Posterior cingulate gyrus (tissue), 11 donors: ENCODE measurements around the gene PTOV1.

Experiments
- DNase-seq, 10 donors: peaks; one replicate each; pipeline versions ENCODE4 v3.0.0 to v3.0.0-alpha.2; 2020 to 2021; ENCODE audit warnings: mixed read lengths in 3 of 10
- intact Hi-C: fragments of 100-400 bp; cut with DNase I; formaldehyde crosslinking; loops from one replicate; pipeline ENCODE4 v1.15.1; 2023

Gene PTOV1

DNA sequence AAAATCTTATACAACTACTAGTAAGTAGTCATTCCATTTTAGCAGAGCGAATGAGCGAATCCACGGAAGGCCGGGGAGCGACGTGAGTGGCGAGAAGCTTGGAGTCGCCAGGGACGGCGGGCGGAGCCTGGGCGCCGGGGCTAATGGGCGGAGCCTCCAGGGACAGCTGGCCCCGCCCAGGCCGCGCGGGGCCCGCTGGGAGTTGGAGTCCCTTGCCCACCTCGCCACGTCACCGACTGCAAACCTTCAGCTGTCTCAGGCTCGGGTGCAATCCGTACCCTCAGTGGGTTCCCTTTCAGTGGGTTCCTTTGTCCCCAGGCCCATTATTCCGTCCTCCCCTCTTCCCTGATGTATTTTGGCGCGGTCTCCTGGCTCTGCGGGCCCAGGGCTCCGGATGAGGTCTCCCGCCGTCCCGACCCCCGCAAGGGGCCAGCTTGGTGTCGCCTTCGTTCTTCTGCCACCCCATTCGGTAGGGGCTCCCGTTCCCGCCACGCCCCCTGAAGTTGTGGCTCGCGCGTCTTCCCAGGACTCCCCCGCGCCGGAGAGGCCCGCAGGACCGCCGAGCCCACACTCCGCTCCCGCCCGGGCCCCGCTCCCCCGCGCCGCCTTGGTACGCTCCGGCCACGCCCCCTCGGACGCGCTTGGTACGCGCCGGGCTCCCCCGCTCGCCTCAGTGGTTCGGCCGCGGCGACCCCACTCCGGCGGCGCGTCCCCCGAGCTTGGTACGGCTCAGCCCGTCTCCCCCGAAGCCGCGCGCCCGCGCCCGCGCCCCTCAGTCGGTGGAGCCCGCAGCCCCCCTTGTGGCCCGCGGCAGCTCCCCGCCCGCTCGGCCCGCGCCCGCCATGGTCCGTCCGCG, at the start of gene PTOV1:
Gene PTOV1, plus strand, starts transcription at position 673 of the 856 bp plus-strand sequence.
- peak; percentile 90 to 99 (median 95) for DNase-seq
- intact Hi-C loops: loop anchor here (1.0 to 5.0 kb wide), 2 partner anchors 27 to 33 kb away; partner anchors contain the start of genes AKT1S1, MED25 and TBC1D17

DNA sequence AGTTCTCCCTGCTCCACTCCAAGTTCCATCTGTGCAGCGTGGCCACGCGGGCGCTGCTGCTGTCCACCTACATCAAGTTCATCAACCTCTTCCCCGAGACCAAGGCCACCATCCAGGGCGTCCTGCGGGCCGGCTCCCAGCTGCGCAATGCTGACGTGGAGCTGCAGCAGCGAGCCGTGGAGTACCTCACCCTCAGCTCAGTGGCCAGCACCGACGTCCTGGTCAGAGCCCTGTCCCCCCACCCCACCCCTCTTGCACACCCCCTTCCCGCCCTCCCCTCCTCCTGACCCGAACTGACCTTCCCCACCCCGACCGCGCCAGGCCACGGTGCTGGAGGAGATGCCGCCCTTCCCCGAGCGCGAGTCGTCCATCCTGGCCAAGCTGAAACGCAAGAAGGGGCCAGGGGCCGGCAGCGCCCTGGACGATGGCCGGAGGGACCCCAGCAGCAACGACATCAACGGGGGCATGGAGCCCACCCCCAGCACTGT, 49.5 kb upstream of the PTOV1 start:
- peak in 1 of 10 donors; percentile 84 for DNase-seq
- intact Hi-C loops: loop anchor here (5.0 to 10.0 kb wide), 2 partner anchors 34 to 107 kb away; partner anchors contain the start of genes AP2A1 and CPT1C

DNA sequence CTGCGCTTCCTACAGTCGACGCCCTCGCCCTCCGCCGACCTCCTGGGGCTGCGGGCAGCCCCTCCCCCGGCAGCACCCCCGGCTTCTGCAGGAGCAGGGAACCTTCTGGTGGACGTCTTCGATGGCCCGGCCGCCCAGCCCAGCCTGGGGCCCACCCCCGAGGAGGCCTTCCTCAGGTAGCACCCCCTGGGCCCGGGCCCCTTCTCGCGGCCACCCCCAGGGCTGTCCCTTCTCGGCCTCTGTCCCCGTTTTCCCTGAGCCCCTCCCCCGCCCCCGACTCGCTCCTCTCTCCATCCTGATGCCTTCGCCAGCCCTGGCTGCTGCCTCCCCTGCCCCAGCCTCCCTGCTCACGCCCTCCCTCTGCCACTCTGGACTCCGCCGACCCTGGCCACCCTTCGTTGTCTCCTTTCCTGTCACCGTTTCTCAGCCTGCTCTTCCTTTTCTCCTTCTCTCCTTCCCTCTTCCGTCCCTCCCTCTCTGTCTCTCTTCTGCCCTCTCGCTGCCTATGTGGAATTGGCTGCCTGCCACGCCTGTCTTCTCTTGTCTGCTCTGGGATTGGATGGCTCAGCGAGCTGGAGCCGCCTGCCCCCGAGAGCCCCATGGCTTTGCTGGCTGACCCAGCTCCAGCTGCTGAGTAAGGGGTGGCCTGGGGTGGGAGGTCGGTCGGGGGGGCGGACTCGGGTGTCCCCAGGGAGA, 48.8 kb upstream of the PTOV1 start:
- peak; percentile 87 to 99 (median 96) for DNase-seq
- intact Hi-C loops: loop anchor here (5.0 to 10.0 kb wide), 2 partner anchors 35 to 107 kb away; partner anchors contain the start of genes AP2A1 and CPT1C

DNA sequence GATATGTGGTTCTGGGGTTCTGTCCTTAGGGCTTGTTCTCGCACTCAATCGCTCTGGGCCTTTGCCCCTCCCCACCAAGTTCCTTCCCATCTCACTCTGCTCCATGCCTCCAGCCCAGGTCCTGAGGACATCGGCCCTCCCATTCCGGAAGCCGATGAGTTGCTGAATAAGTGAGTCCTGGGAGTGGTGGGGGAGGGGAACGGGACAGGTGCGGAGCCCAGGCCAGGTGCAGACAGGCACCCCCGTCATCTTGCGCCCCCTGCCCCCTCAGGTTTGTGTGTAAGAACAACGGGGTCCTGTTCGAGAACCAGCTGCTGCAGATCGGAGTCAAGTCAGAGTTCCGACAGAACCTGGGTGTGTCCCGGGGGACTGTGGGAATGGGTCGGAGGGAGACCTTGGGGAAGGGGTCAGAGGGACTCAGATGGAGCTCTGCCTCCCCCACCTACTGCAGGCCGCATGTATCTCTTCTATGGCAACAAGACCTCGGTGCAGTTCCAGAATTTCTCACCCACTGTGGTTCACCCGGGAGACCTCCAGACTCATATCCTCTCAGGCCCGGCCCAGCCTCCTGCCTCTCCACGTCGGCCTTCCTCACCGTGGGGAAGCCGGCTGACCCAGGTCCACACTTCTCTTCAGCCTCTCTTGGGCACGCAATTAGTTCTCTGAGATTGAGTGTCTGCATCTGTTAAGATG, 48.0 kb upstream of the PTOV1 start:
- intact Hi-C loops: loop anchor here (5.0 to 10.0 kb wide), 2 partner anchors 36 to 108 kb away; partner anchors contain the start of genes AP2A1 and CPT1C
- no peak for DNase-seq

DNA sequence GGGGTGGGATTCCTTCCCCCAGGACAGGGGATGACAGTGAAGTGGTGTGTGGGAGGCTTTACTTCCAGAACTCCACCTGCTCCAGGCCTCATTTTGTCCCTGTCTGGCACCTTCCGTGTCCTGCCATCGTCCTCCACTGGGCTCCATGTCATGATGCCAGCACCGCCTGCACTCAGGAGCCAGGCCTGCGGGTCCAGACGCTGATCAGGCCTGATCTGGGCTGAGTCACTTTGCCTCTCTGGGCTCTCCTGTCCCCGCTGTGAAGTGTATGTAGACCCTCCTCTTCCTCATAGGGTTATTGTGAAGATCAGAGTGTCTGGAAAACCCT, 47.5 kb upstream of the PTOV1 start:
- DNase-seq: no peak
- intact Hi-C loops: loop anchor here (5.0 to 10.0 kb wide), 2 partner anchors 36 to 109 kb away; partner anchors contain the start of genes AP2A1 and CPT1C

DNA sequence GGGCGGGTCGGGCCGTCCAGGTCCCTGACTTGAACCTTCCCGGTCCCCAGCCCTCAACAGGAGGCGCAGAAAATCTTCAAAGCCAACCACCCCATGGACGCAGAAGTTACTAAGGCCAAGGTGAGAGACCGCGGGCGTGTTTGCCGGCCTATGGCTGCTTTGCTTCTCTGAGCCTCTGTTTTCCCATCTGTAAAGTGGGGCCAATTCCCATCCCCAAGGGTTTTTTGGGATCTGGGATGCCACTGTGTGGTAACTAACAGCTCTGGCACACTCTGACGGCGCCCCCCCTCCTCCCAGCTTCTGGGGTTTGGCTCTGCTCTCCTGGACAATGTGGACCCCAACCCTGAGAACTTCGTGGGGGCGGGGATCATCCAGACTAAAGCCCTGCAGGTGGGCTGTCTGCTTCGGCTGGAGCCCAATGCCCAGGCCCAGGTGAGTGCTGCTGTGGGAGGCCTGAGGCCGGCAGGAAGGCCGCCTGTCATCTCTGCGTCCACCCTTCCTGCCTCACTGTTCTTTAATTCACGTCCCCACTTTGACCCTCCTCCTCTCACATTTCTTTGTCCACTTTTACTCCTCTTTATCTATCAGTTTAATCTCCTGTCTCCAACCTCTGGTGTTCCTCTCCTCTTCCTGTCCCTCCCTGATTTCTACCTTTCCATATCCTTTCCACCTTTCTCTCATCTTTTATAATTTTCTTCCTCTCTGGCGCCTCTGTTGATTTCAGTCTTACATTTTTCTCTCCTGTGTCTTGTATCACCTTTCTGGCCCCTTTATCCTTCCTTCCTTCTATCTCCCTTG, 44.9 kb upstream of the PTOV1 start:
- intact Hi-C loops: loop anchor here (10.0 kb wide), 1 partner anchor 111 kb away; the partner anchor contains the start of gene CPT1C
- DNase-seq: no peak

DNA sequence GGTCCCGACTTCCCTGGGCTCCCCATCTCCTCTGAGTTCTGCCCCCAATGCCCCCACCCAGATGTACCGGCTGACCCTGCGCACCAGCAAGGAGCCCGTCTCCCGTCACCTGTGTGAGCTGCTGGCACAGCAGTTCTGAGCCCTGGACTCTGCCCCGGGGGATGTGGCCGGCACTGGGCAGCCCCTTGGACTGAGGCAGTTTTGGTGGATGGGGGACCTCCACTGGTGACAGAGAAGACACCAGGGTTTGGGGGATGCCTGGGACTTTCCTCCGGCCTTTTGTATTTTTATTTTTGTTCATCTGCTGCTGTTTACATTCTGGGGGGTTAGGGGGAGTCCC, 44.4 kb upstream of the PTOV1 start:
- no peak for DNase-seq
- intact Hi-C loops: loop anchor here (10.0 kb wide), 1 partner anchor 112 kb away; the partner anchor contains the start of gene CPT1C

DNA sequence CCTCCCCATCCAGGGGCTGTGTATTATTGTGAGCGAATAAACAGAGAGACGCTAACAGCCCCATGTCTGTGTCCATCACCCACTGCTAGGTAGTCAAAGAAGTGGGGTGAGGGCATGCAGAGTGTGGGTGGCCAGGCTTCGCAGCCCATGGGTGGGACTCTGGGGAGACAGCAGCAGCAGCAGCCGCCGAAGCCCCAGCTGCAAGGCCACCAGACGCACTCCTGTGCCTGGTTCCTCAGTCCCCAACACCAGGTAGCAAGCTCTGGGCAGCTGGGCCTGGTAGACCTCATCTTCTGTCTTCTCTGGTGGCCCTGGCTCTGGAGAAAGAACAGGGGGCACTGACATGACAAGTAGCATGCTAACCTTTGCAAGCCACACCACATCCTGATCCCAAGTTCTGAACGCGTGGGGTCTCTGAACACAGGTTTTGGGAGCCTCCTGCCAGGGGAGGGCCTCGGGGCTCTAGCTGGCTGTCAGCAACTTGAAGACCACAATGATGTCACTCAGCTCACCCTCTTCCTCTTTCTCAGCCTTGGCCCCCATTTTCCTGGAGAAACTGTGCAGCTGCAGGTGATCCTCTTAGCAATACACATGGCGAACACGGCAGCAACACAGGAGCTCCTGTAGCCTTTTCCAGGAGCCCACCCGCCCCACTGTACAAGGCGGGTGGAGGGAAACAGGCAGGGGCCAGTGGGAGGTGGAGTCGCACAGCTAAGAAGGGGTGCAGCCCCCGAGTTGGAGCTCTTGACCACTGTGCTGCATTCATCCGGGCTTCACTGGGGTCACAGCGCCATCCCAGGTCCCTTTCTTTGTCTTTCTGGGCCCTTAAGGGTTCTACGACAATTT, 43.7 kb upstream of the PTOV1 start:
- no peak for DNase-seq
- intact Hi-C loops: loop anchor here (10.0 kb wide), 1 partner anchor 112 kb away; the partner anchor contains the start of gene CPT1C

DNA sequence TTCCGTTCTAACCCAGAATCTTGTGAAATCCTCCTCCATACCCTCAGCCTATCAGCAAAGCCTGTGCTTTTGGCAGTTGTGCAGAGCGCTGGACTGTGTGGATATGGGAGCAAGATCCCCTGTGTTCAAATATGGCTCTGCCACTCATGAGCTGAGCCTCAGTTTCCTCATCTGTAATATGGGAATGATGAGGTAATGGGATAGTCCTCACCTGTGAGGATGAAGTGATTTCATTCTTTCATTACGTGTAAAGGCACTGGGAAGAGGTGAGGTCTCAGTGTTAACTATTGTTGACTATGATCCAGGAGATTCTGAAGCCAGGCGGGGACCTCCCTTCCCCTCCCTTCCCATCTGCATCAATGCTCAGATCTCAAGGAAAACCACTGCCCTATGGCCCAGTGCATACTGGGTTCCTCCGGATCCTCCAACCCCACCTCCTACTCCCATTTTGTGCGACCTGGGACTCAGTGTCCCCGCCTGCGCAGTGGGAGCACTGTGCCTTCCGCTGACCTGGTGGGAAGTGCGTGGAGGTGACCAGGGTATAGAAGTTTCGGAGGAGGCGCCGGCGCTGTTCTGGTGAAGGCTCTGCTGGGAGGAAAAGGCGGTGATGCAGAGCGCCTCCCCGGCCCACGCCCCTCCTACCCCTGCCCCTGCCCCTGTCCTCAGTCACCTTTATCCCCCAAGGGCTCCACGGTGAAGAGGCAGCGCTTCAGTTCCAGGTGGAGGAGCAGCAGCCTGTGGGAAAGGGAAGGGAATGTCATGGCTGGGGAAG, 42.9 kb upstream of the PTOV1 start:
- DNase-seq: no peak
- intact Hi-C loops: loop anchor here (10.0 kb wide), 1 partner anchor 113 kb away; the partner anchor contains the start of gene CPT1C

DNA sequence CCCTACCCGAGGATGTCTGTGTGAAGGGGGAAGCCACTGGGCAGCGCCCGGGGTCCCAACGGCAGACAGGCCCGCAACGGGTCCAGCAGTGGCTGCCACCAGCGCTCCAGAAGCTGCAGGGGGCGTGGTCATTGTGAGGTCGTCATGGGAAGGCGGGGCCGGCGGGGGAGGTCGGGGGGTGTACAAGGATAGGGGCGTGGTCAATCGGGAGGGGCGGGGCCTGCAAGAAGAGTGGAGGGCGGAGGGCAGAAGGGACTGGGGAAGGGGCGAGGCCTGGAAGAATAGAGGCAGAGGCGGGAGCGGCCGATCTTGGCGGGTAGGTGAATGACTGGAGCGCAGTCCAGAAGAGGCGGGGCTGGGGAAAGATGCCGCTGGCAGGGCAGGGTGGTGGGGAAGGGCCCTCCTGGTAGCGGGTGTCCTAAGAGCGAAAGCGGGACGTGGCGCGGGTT, 42.2 kb upstream of the PTOV1 start:
- peak; percentile 71 to 98 (median 87) for DNase-seq
- intact Hi-C loops: loop anchor here (10.0 kb wide), 1 partner anchor 114 kb away; the partner anchor contains the start of gene CPT1C

DNA sequence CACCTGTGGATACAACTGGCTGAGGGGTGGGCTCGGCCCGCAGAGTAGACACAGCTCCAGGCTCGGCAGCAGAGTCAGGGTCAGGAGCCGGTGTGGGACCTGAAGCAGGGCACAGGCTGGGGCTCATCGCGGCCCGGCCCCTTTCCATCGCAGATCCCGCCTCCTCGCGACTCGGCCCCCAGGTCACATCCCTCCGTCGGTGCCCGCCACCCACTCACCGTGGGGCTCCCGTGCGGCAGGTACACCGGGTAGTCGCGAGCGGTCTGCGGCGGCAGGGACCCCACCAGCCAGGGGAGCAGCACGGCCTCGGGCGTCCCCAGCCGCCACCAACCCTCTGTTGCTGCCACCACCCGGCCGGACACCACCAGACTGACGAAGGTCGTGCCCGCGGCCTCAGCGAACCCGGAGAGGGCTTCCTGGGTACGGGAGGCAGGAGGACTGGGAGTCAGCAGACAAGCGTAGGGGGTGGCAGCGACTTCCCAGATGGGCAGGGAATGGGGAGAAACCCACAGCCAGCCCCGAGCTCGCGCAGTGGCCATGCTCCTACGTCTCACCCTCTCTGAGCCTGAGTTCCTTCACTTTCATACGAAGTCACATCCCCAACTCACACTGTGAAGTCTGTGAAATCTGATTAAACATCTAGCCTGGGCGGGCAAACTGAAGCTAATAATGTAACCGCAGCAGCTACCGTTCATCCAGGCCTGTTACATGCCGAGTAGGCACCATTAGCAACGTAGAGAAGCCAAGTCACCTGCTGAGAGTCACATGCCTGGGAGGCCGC, 41.6 kb upstream of the PTOV1 start:
- peak in 8 of 10 donors; percentile 46 to 95 (median 60) for DNase-seq
- intact Hi-C loops: loop anchor here (10.0 kb wide), 1 partner anchor 115 kb away; the partner anchor contains the start of gene CPT1C

DNA sequence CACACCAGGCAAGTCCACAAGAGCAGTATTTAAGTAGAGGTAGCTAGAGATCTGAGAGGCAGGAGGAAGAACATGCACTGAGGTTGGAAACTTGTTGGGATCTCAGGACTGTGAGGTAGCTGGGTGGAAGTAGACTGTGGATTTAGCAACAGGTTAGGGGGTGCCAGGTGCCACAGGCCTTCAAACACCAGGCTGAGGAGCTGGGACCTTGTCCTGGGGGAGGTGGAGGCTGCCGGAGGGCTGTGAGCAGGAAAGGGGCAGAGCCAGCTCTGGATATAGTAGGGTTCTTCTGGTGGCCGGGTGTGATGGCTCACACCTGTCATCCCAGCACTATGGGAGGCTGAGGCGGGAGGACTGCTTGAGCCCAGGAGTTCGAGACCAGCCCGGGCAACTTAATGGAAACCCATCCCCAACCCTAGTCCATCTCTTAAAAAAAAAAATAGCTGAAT, 41.0 kb upstream of the PTOV1 start:
- no peak for DNase-seq
- intact Hi-C loops: loop anchor here (10.0 kb wide), 1 partner anchor 115 kb away; the partner anchor contains the start of gene CPT1C

DNA sequence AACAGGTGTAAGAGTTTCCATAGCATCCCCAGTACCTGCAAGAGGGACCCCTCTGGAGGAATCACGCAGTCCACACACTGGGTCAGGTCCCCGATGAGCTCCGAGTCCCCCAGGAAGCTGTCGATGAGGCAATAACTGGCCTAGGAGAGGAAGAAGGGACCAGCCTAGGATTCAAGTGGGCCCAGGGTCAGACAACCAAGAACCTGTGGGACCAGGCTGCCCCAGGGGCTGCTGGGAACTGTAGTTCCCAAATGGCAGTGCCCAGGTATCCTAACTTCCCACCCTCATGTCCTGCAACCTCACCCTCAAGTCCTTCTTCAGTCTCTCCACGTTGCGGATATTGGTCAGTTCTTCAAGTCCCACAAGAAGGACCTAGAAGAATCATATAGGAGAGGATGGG, 39.6 kb upstream of the PTOV1 start:
- no peak for DNase-seq
- intact Hi-C loops: no loop called here

DNA sequence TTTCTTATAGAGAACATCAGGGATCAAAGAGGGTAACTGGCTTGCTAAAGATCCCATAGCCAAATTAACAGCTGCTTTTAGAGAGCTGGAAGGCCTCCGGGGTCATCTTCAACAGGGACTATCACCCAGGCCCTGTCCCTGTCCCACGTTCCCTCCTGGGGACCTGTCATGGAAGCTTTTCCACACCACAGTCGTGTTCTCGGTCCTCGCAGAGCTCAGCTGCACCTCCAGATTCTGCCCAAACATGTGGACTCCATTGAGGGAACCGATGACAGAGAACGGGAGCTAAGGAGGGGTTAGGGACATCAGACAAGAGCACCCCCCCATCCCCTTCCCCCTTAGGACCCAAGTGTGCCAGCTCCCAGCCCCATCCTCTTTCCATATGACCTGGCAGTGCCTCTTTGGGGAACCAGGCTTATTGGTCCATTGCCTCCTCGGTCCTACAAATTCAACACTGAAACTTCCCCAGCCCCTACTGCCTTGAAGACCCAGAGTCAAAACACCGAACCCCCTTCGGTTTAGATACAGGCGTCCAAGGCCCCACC, 38.4 kb upstream of the PTOV1 start:
- intact Hi-C loops: no loop called here
- DNase-seq: no peak

DNA sequence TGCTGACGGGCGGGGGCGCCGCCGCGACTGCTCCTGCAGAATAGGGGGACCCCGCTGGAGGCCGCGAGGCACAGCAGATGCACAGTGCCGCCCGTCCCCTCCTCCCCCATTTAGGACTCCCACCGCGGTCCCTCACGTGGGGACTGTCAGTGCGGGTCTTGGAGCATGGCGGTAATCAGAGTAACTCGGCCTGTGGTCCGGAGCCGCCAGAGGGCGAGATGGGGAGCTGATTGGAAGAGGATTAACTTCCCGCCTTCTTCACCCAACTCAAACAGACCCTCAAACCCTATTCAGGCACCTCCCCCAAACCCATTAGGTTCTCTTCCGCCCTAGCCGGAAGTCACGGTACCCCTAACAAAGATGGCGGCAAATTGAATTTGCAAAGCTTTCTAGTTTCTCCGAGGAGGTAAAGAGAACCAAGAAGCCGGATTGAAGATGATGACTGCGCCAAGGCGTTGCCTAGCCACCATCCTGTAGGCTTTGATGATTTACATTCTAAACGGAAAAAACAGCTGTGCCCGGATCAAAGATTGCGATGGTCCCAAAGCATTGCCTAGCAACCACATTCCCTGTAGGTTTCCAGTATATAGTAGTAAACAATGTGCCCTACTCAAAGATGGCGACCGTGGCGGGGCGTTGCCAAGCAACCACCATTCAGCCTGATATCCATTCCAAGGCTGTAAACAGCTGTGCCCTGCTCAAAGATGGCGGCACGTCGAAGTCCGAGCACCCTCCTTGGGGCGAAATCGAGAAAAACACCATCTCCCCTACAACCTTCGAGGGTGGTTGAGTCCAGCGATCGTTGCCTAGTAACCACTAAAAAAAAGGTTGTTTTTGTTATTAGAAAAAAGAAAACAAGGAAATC, 37.7 kb upstream of the PTOV1 start, which contains the start of gene FUZ:
Gene FUZ, minus strand, starts transcription at position 296 of the 865 bp plus-strand sequence. Its CDS starts 186 bp downstream, at position 110.
- intact Hi-C loops: loop anchor here (1.0 kb wide), 1 partner anchor 64 kb away; the partner anchor contains the start of genes AKT1S1 and TBC1D17
- DNase-seq: peak; percentile 95 to 100 (median 98)
